Suppressor macrophage treated with lipopolysaccharide for 4 hours (primary cell): Measurements from ENCODE around the gene INAFM2.
A peak's percentile ranks its signal among the peaks of the same experiment; 100 is the strongest.

Source experiments
- DNase-seq: peaks from one replicate; pipeline ENCODE4 v3.0.0-alpha.2; 2020

The INAFM2 gene

DNA sequence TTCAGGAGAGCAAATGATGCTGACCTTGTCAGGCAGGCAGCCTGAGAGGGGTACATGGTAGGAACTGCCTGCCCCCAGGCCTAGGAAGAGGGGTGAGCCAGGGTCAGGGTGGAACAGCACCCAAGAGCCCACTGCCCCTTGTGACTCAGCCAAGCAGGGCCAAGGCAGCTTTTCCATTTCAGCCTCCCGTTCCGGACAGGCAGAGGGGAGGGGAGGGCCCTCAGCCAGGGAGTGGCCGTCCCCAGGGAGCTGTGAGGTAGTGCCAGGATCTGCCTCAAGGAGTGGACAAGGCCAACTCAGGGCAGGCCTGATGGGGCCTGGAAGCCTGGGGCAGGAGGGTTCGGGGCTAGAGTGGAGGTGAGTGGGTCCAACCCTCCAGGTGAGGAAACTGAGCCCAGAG is 35.5 kb upstream of the INAFM2 start:
- DNase-seq = no peak

DNA sequence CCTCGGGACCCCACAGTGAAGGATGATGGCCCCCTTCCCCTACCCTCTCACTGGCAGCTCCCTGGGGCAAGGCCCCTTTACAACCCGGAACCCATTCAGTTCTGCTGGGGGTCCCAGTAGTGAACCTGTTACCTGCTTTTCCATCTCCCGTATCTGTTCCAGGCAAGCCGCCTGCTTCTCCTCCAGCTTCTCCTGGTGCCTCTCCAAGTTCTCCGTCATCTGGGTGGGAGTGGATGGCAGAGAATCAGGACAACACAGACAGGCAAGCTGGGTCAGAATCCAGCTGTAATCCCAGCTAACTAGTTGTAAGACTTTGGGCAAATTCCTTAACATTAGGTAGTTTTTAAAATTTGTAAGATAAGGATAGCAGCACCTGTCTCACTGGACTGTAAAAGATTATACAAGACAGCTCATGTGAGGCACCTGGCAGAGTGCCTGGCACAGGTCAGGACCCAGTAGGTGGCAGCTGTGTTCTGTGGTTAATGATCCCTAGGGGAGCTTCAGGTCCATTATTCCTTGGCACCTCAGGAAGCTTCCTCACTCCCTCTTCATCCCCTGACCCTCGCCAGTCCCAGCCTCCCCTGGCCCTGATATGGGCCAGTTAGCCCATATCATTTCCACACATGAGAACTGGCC is 34.2 kb upstream of the INAFM2 start:
- no peak for DNase-seq

GRCh38 chr15:40290545-40290917 is 33.0 kb upstream of the INAFM2 start:
- DNase-seq = no peak

DNA sequence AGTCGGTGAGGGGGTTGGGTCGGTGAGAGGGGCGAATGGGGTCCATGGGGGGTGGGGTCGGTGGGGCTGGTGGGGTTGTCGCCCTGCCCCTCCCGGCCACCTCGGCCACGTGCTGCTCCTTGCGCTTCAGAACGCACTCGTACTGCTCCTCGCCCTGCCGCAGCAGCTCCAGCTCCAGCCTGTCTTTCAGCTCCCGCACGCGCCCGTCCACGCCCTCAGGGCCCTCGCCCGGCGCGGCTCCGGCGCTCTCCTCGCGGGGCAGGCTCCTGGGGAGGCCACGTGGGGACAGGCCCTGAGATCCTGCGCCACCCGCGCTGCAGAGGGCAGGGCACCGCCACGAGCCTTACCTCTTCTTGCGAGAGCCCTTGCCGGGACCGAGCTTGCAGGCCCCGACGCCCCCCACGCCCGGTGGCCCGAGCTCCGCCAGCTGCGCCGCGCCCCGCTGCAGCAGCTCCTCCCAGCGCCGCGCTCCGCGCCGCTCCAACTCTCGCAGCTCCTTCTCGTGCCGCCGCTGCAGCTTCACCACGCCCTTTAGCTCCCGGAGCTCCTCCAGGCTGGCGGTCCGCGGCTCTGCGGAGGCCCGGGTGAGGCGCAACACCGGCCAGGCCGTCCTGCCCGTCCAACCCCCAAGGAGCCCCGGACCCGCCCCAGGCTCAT is 32.4 kb upstream of the INAFM2 start:
- DNase-seq = no peak

DNA sequence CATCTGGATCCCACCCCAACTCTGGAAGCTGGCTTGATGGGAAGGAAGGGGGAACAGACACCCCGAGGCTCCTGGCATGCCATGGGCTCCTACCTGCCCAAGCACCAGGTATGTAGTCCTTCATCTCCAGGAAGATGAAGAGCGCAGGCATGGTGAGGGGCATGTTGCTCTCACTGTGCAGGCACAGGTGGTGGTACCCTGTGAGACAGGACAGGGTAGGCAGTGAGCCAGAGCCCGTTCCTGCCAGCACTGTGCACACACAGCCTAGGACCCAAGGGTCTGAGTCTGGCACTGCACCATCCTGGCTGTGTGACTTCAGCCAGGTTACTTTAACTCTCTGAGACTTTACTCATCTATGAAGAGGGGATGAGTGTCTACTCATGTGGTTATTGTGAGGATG is 31.2 kb upstream of the INAFM2 start:
- DNase-seq = no peak

DNA sequence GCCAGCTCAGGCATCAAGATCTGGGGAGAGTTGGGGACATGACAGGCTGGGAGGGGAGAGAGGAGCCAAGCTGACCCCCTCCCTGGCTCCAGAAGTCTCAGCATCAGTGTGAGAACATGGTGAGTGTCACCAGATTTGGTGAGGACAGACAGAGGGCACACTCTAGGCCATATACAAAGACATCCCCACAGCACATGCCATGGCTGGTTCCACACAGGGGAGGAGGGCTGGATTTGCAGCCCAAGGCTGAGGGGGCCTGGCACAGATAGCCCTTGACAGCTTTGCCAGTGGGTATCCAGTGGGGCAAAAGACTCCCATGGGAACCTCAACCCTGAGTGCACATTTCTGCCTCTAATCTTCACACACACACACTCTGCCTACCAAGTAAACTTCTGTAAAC is 30.5 kb upstream of the INAFM2 start:
- DNase-seq = no peak

GRCh38 chr15:40293905-40294895 is 29.3 kb upstream of the INAFM2 start:
- no peak for DNase-seq

- DNase-seq = no peak
Observed at GRCh38 chr15:40295297-40295696, 28.2 kb upstream of the INAFM2 start.

DNA sequence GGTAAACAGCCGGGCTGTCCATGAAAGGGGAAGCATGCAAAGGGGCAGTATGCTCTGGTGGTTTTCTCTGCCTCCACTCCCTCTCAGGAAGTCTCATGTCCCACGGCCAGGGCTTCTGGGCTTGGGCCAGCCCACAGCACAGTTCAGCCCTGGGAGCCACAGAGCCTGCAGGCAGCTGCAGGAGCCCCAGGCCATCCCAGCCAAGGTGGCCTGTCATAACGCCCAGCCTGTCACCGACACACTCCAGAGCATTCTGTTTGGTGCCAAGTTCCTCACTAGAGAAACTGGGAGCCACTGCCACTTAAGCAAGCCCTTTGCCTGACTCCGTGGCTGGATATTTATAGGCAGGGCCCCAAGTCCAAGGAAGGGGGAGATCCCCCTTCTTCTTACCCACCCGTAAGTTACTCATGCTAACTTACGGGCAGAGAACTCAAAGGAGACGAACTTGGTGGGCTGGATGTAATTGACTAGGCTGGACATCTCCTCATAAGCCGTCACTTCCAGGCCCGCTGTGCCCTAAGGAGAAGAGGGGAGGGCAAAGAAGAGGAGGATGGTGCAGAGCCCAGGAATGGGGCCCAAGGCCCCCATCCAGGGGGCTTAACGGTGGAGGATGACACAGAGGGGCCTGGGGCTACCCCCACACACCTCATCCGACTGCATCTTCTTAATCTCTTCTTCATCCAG is 27.5 kb upstream of the INAFM2 start:
- DNase-seq = no peak

DNA sequence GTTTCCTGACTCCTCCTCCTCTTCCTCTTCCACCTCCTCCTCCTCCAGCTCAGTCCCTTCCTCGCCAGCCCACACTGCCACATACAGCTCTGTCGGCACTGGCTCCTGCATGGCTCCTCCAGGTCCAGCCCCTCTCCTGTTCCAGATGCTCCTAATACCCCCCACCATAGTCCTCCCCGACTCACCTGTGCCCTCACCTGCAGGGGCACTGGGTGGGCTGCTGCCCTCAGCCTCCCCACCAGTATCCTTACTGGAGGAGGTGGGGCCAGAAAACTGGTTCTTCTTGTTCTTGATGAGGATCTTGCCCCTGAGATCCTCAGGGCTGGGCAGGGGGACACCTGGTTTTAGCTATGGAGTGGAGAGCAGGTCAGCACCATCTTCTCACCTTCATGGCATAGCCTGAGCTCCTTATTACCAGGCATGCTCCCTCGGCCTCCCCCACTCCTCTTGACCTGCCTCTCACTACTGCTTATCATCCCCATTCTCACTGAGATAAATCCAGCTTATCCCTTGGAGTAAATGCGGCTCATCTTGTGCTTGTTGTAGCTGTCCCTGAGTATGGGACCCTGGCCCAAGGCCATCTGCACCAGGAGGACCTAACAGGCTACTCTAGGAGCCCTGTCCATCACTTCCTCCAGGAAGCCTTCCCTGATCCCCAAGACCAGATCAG is 26.8 kb upstream of the INAFM2 start:
- DNase-seq = no peak

DNA sequence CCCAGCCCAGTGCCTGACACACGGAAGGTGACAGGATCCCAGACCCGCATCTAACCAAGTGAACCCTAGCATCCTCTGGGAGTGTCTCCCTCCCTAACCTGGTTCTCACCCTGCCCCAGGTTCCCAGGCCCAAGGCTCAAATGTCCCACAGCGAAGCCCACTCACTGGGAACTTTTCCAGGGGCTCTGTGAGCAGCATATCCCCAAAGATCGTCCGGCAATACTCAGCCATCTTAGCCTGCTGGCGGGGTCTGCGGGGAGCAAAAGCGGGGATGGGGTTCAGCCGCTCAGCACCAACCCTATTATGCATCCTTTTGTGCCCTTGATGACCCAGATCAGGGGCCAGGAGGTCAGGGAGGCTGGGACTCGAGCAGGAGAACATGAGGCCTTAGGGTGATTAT is 26.1 kb upstream of the INAFM2 start:
- DNase-seq = no peak

DNA sequence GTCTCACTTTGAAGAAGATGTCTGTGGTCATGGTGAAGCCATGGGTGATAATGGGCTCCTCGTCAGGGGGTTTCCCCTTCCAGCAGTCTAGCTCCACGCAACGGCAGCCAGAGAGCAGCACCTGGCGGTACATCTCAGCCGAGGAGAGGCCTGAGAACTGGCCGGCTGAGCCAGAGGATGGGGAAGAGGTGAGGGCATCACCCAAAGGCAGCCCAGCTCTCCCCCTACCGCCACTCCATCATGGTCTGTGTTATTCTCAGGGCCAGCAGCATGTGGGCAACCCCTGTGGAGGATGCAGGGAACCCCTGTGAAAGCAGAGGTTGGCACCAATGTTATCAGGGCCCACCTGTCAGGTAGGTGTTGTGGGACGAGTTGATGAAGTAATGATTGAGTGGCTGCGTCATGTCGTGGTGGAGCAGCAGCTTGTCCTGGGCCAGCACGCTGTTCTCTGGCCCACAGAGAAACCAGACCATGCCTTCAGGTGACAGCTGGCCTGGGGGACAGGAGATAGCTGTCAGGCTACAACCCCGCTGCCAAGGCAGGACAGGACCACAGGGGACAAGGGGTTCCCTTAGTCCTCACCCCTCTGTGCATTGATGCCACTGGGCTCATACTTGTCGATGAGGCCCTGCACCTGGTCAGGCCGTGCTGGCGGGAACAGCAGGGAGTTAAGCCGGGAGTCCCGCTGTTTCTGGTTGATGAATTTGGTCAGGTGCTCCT is 25.1 kb upstream of the INAFM2 start:
- no peak for DNase-seq

DNA sequence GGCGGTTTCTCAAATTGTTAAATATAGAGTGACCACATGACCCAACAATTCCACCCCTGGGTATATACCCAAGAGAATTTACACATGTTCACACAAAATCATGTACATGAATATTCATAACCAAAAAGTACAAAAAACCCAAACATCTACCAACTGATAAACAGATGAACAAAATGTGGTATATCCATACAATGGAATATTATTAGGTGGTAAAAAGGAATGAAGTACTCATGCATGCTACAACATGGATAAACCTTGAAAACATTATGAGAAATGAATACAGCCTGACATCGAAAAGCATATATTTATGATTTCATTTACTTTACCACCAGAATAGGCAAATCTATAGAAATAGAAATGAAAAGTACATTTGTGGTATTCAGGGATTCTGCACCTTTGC is 23.1 kb upstream of the INAFM2 start:
- DNase-seq = no peak

DNA sequence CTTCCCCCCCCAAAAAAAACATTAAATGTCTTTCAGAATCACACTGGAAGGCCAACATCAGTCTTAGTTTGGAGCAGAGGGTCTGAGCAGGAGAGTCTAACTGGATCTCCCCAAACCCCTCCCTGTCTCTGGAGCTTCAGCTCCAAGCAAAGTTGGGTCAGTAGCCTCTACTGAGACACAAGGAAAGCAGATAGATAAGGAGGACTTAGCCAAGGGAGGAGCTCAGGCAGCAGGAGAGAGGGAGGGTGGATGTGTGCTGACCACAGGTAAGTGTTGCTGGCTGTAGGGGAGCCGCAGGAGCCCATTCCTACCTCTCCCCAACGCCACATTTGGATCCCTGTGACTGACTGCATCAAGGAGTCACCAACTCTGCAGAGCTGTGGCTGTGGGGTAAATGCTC is 22.7 kb upstream of the INAFM2 start:
- DNase-seq = no peak

GRCh38 chr15:40301467-40302179 is 21.9 kb upstream of the INAFM2 start:
- DNase-seq = no peak

GRCh38 chr15:40302288-40302886 is 21.1 kb upstream of the INAFM2 start:
- DNase-seq = no peak

- DNase-seq = no peak
Observed at GRCh38 chr15:40302981-40303380, 20.5 kb upstream of the INAFM2 start.

GRCh38 chr15:40303576-40303975 is 19.9 kb upstream of the INAFM2 start:
- DNase-seq = no peak

- no peak for DNase-seq
Observed at GRCh38 chr15:40305281-40305680, 18.2 kb upstream of the INAFM2 start.

DNA sequence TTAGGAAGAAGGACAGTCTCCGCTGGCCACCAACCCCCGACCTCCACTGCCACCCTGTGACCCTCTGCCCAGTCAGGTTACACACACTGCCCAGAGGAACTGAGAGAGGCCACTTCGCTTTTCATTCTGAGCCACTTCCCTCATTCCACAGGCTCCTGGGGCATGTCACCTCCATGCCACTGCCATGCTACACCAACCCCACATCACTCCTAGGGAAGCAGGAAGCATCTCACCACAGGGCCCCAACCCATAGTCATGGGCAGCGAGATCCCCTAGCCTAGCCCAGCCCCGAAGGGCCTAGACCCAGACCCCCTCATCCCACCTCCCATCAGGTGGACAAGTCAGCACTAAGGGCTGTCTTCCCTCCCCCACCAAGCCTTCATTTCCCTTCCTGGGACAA is 17.1 kb upstream of the INAFM2 start:
- DNase-seq = peak; percentile 67

DNA sequence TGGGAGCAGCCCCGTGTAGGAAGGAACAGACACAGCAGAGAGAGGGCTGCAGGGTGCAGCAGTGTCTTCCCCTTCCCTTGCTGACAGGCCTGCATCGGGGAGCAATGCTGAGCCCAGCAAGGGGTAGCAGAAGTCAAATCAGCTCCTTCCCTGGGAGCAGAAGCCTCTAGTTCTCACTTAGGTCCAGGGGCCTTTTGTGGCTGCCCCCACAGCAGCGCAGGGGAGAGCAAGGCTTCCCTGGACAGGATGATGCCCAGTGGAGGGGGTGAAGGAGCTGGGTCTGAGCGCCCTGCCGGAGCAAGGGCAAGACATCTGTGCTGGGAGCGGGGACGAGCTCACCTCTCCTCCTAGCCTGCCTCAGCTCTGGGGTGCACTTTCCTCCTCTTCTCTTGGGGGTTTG is 16.6 kb upstream of the INAFM2 start:
- DNase-seq = no peak
